HepG2 (cell line): ENCODE measurements around the gene SH2D3A. TPM values are rescaled to one million over a fixed set of nuclear protein-coding genes. Genes with fewer than 3 reads are reported as not detected.

Experiments
- AGO1 ChIP-seq: fragments of 200-400 bp; formaldehyde crosslinking; IDR thresholded peaks from 2 replicates; pipeline ENCODE4 v1.6.1; 2017; ENCODE audit warnings: mild to moderate bottlenecking, low read depth, low read length, moderate library complexity; ENCODE audit not compliant: poor library complexity, severe bottlenecking
- CBX1 ChIP-seq: IDR thresholded peaks from one replicate; pipeline ENCODE4 v1.6.1; 2016; ENCODE audit warnings: antibody characterized with exemption, low read depth
- ETV5 ChIP-seq: IDR thresholded peaks from 2 replicates; pipeline ENCODE4 v1.6.1; 2018; ENCODE audit warnings: missing biosample characterization, missing genetic modification reagents, inconsistent platforms, borderline replicate concordance
- FOXA3 ChIP-seq: IDR thresholded peaks from 2 replicates; pipeline ENCODE4 v1.6.1; 2016; ENCODE audit warnings: missing genetic modification reagents, missing compliant biosample characterization
- FOXC1 ChIP-seq: sonication (generic); formaldehyde crosslinking; IDR thresholded peaks from 2 replicates; pipeline ENCODE4 v1.8.0; 2022; ENCODE audit warnings: mild to moderate bottlenecking, missing genetic modification reagents, borderline replicate concordance
- HIVEP1 ChIP-seq: sonication (generic); formaldehyde crosslinking; IDR thresholded peaks from 2 replicates; pipeline ENCODE4 v1.4.0; 2020; ENCODE audit warnings: mild to moderate bottlenecking, missing genetic modification reagents
- HNF1B ChIP-seq: sonication (generic); formaldehyde crosslinking; IDR thresholded peaks from 2 replicates; pipeline ENCODE4 v1.5.1; 2020; ENCODE audit warnings: mild to moderate bottlenecking, moderate library complexity, missing genetic modification reagents
- HNF4A ChIP-seq: sonication (generic); formaldehyde crosslinking; IDR thresholded peaks from 2 replicates; pipeline ENCODE4 v1.4.0; 2020; ENCODE audit warnings: missing genetic modification reagents
- HNRNPLL ChIP-seq: fragments of 200-400 bp; formaldehyde crosslinking; IDR thresholded peaks from 2 replicates; pipeline ENCODE4 v1.6.1; 2017; ENCODE audit warnings: mild to moderate bottlenecking, low read depth, low read length; ENCODE audit not compliant: poor library complexity, severe bottlenecking
- KDM3A ChIP-seq: IDR thresholded peaks from 2 replicates; pipeline ENCODE4 v1.6.1; 2018; ENCODE audit warnings: low read depth, missing compliant biosample characterization
- KLF16 ChIP-seq, 2 experiments: sonication (generic) in 1 of 2; formaldehyde crosslinking in 1 of 2; IDR thresholded peaks; 2 replicates each; pipeline versions ENCODE4 v1.6.1 to v1.8.0; 2016 to 2023; ENCODE audit warnings: missing genetic modification reagents in 2 of 2, missing compliant biosample characterization in 1 of 2
- MED13 ChIP-seq: sonication (generic); formaldehyde crosslinking; IDR thresholded peaks from 2 replicates; pipeline ENCODE4 v1.5.0; 2020; ENCODE audit warnings: missing genetic modification reagents
- NPAS2 ChIP-seq: sonication (generic); formaldehyde crosslinking; IDR thresholded peaks from 2 replicates; pipeline ENCODE4 v1.8.0; 2022; ENCODE audit warnings: mild to moderate bottlenecking, missing genetic modification reagents, borderline replicate concordance
- PAX8 ChIP-seq: sonication (generic); formaldehyde crosslinking; IDR thresholded peaks from 2 replicates; pipeline ENCODE4 v1.8.0; 2022; ENCODE audit warnings: mild to moderate bottlenecking, missing genetic modification reagents, borderline replicate concordance
- PPARG ChIP-seq: conservative IDR thresholded peaks from 2 replicates; pipeline ENCODE4 v1.6.1; 2016; ENCODE audit warnings: missing biosample characterization, missing genetic modification reagents
- SMC3 ChIP-seq: IDR thresholded peaks from 2 replicates; pipeline ENCODE4 v1.6.1; 2011; ENCODE audit warnings: low read length, improper control_type of control experiment
- TCF12 ChIP-seq, 2 experiments: fragments of 450-650 bp in 1 of 2; sonication (generic) in 1 of 2; formaldehyde crosslinking in 1 of 2; IDR thresholded peaks; 2 replicates each; pipeline versions ENCODE4 v1.6.1 to v1.8.0; 2017 to 2022; ENCODE audit warnings: antibody characterized with exemption in 1 of 2, mild to moderate bottlenecking in 1 of 2, missing genetic modification reagents in 1 of 2, moderate library complexity in 1 of 2
- TRAFD1 ChIP-seq: sonication (generic); formaldehyde crosslinking; IDR thresholded peaks from 2 replicates; pipeline ENCODE4 v1.5.1; 2020; ENCODE audit warnings: missing genetic modification reagents, mild to moderate bottlenecking, borderline replicate concordance
- USF2 ChIP-seq, 2 experiments: sonication (generic) in 1 of 2; formaldehyde crosslinking in 1 of 2; IDR thresholded peaks; 2 replicates each; pipeline versions ENCODE4 v1.5.1 to v1.6.1; 2011 to 2020; ENCODE audit warnings: borderline replicate concordance in 1 of 2, low read depth in 1 of 2, low read length in 1 of 2, mild to moderate bottlenecking in 1 of 2, missing genetic modification reagents in 1 of 2, moderate library complexity in 1 of 2
- ZNF205 ChIP-seq: IDR thresholded peaks from 2 replicates; pipeline ENCODE4 v1.6.1; 2018; ENCODE audit warnings: missing biosample characterization, missing genetic modification reagents
- ZNF451 ChIP-seq: sonication (generic); formaldehyde crosslinking; IDR thresholded peaks from 2 replicates; pipeline ENCODE4 v1.5.0; 2020; ENCODE audit warnings: mild to moderate bottlenecking, missing genetic modification reagents
- ZNF784 ChIP-seq: sonication (generic); formaldehyde crosslinking; IDR thresholded peaks from 2 replicates; pipeline ENCODE4 v1.5.1; 2020; ENCODE audit warnings: missing genetic modification reagents, mild to moderate bottlenecking, borderline replicate concordance
- polyA plus RNA-seq, 8 experiments: library from polyadenylated mRNA; depleted of rRNA in 3 of 8; stranded (reverse) in 7 of 8; unstranded in 1 of 8; fragments of >200 nt; fragmentation: Illumina TruSeq in 4 of 8; extraction: Trizol in 4 of 8; gene quantifications; 2 replicates each; pipeline versions ENCODE4 v1.2.1 to v1.2.3, GENCODE V29; 2011 to 2016; ENCODE audit warnings: low read depth in 4 of 8, missing spikeins in 1 of 8, mixed read lengths in 1 of 8; ENCODE audit not compliant: insufficient read depth in 1 of 8
- total RNA-seq, 5 experiments: library from RNA; depleted of rRNA; stranded (reverse); fragments of >200 nt; fragmentation: Illumina TruSeq; extraction: Trizol; gene quantifications; 2 replicates each; pipeline ENCODE4 v1.2.3, GENCODE V29; 2016; ENCODE audit warnings: low read depth in 1 of 5

Gene SH2D3A
- total and polyA plus RNA-seq, 2 of the 13 experiments (the other 11 are each of a cell fraction or from before 2014, with no cell fraction given), result 1.0 to 2.2 TPM

GRCh38 chr19:6740589-6741343 lies 26.5 kb downstream of the SH2D3A start (continued):
- TF ChIP-seq FOXA3 (CRISPR knock-in tag) (0 out of 2 replicates have a peak, but pooled peaks have one; percentile 8), ZNF205 (no peak), PAX8 (CRISPR knock-in tag) (no peak), KLF16 (CRISPR knock-in tag; IDR thresholded peaks at IDR 0.05) (peak in 1 of 2 experiments; percentile 61; a peak in 1 of 4 replicates), TCF12 (IDR thresholded peaks at IDR 0.05) (no peak), TCF12 (CRISPR knock-in tag; IDR thresholded peaks at IDR 0.05) (no peak), KDM3A (CRISPR knock-in tag) (0 out of 2 replicates have a peak, but pooled peaks have one; percentile 44), FOXC1 (CRISPR knock-in tag) (no peak), USF2 (IDR thresholded peaks at IDR 0.05; ENCODE audit: low read depth, low read length) (no peak), USF2 (CRISPR knock-in tag; IDR thresholded peaks at IDR 0.05; ENCODE audit: borderline replicate concordance) (no peak), ETV5 (CRISPR knock-in tag) (peak; percentile 68; the same call in 1 of the 2 replicates), PPARG (CRISPR knock-in tag) (0 out of 2 replicates have a peak, but pooled peaks have one; percentile 9), TRAFD1 (CRISPR knock-in tag) (no peak), NPAS2 (CRISPR knock-in tag) (no peak), HNF1B (CRISPR knock-in tag) (no peak; the same call in 1 of the 2 replicates), HNF4A (CRISPR knock-in tag) (0 out of 2 replicates have a peak, but pooled peaks have one; percentile 31), HIVEP1 (CRISPR knock-in tag) (0 out of 2 replicates have a peak, but pooled peaks have one; percentile 75), ZNF784 (CRISPR knock-in tag) (no peak), MED13 (CRISPR knock-in tag) (no peak), AGO1 (no peak), SMC3 (no peak), CBX1 (no peak), HNRNPLL (peak; percentile 98), ZNF451 (CRISPR knock-in tag) (no peak)
